Tibial nerve (tissue), 4 donors: ENCODE measurements around the gene KPNA3. TPM values are rescaled to one million over a fixed set of nuclear protein-coding genes. Genes with fewer than 3 reads are reported as not detected.

Experiments used
- DNase-seq, 2 donors: peaks; one replicate each; pipeline ENCODE4 v3.0.0-alpha.2; 2019; ENCODE audit warnings: low spot score in 2 of 2
- H3K27ac ChIP-seq, 4 donors: fragments of 200-600 bp; sonication (generic) in 3 of 4; one replicate each; pipeline ENCODE4 v1.5.1; 2017 to 2019; ENCODE audit warnings: mild to moderate bottlenecking in 1 of 4
- H3K27me3 ChIP-seq, 2 donors: fragments of 200-600 bp; sonication (generic) in 1 of 2; one replicate each; pipeline versions ENCODE4 v1.5.1 to v1.6.0; 2017 to 2019
- H3K36me3 ChIP-seq, 3 donors: fragments of 200-600 bp; sonication (generic); one replicate each; pipeline ENCODE4 v1.5.1; 2018 to 2019
- H3K4me1 ChIP-seq, 4 donors: fragments of 200-600 bp; sonication (generic) in 3 of 4; one replicate each; pipeline ENCODE4 v1.5.1; 2017 to 2019
- H3K4me3 ChIP-seq, 4 donors: fragments of 200-600 bp; sonication (generic) in 3 of 4; one replicate each; pipeline ENCODE4 v1.5.1; 2017 to 2019; ENCODE audit warnings: mild to moderate bottlenecking in 1 of 4, moderate library complexity in 1 of 4
- H3K9me3 ChIP-seq, 4 donors: fragments of 200-600 bp; sonication (generic) in 3 of 4; one replicate each; pipeline ENCODE4 v1.5.1; 2017 to 2019
- EP300 ChIP-seq, 2 donors: sonication (generic); formaldehyde crosslinking; IDR thresholded peaks; one replicate each; pipeline ENCODE4 v1.6.1; 2017; ENCODE audit warnings: antibody characterized with exemption in 2 of 2, mild to moderate bottlenecking in 1 of 2
- POLR2A ChIP-seq, 2 donors: fragments of 450-650 bp; IDR thresholded peaks; one replicate each; pipeline ENCODE4 v1.6.1; 2017; ENCODE audit warnings: antibody characterized with exemption in 2 of 2, mild to moderate bottlenecking in 2 of 2, moderate library complexity in 2 of 2
- WGBS, 2 donors: methylation state at CpG; one replicate each; pipeline ENCODE4 v1.1.5; 2018; 5-methylcytosine and 5-hydroxymethylcytosine counted together
- total RNA-seq, 4 donors: library from RNA; depleted of rRNA; stranded (reverse); fragments of >200 nt; gene quantifications; one replicate each; pipeline ENCODE4 v1.1.0, GENCODE V29; 2016
- TF ChIP-seq, protein P1 (sequence below), 5 experiments: fragments of 200-600 bp in 3 of 5; fragments of 450-650 bp in 2 of 5; sonication (generic) in 3 of 5; IDR thresholded peaks; one replicate each; pipeline ENCODE4 v1.5.1; 2016 to 2019; ENCODE audit warnings: antibody characterized with exemption in 5 of 5, mild to moderate bottlenecking in 3 of 5, moderate library complexity in 2 of 5

The KPNA3 gene
- total RNA-seq, 4 donors from 2014 or later = 19.8 to 29.9 (median 23.2) TPM

DNA sequence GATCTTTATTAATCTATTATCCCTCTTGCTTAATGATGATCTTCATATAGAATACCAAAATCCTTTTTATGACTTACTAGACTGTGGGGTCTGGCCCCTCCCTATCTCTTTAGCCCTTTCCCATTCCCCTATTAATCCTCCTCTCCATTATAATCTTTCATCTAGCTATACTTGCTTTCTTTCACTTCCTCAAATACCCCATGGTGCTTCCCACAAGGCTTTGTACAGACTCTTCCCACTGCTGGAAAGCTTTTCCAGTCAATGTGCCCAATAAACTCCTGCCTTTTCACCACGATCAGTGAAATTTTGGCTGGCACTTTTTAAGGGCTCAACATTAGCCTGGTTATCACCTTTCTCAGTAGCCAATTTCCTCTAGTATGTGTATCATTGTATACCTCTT, 98.0 kb downstream of the KPNA3 start:
- Histone ChIP-seq H3K9me3 (no peaks in the 10 kb centered on the region), H3K27ac (no peak overlapping the region), H3K27me3 (no peaks in the 10 kb centered on the region), H3K4me3 (no peak overlapping the region), H3K36me3 (peaks cover 0 to 20% (median 0%) of the 10 kb centered on the region in 3 donors), H3K4me1 (peaks cover 0 to 10% (median 0%) of the 10 kb centered on the region in 4 donors)
- 68 to 80% methylated on average over 1 of the region's 1 CpG for WGBS, 2 donors
- no peak for DNase-seq
- TF ChIP-seq EP300 (IDR thresholded peaks at IDR 0.05) (no peak), POLR2A (IDR thresholded peaks at IDR 0.05) (no peak)
- TF ChIP-seq, protein P1, sequence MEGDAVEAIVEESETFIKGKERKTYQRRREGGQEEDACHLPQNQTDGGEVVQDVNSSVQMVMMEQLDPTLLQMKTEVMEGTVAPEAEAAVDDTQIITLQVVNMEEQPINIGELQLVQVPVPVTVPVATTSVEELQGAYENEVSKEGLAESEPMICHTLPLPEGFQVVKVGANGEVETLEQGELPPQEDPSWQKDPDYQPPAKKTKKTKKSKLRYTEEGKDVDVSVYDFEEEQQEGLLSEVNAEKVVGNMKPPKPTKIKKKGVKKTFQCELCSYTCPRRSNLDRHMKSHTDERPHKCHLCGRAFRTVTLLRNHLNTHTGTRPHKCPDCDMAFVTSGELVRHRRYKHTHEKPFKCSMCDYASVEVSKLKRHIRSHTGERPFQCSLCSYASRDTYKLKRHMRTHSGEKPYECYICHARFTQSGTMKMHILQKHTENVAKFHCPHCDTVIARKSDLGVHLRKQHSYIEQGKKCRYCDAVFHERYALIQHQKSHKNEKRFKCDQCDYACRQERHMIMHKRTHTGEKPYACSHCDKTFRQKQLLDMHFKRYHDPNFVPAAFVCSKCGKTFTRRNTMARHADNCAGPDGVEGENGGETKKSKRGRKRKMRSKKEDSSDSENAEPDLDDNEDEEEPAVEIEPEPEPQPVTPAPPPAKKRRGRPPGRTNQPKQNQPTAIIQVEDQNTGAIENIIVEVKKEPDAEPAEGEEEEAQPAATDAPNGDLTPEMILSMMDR (IDR thresholded peaks at IDR 0.05) = no peak

DNA sequence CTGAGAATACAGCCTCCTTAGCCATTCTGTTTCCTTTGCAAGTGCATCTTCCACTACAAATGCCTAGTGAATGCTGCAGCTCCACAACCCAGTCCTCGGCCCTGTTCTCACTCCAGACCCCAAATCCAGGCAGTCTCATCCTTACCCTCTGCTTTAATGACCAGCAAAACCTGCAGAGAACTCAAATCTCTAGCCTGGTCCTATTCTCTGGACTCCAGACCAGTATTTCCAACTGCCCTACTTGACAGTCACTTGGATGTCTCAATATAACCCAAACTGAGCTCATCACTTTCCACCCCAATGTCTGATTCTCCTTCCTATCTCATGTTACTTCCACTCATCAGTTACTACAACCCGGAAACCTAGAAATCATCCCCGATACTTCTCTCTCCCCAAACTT, 98.6 kb downstream of the KPNA3 start:
- Histone ChIP-seq H3K36me3 (peaks cover 0 to 20% (median 0%) of the 10 kb centered on the region in 3 donors), H3K4me3 (no peak overlapping the region), H3K4me1 (peaks cover 0 to 13% (median 0%) of the 10 kb centered on the region in 4 donors), H3K27me3 (no peaks in the 10 kb centered on the region), H3K27ac (no peak overlapping the region), H3K9me3 (no peaks in the 10 kb centered on the region)
- TF ChIP-seq, protein P1 (IDR thresholded peaks at IDR 0.05) = no peak
- TF ChIP-seq POLR2A (IDR thresholded peaks at IDR 0.05) (no peak), EP300 (IDR thresholded peaks at IDR 0.05) (no peak)
- DNase-seq = no peak
- WGBS, 2 donors = 83 to 92% methylated on average over 3 of the region's 3 CpGs

DNA sequence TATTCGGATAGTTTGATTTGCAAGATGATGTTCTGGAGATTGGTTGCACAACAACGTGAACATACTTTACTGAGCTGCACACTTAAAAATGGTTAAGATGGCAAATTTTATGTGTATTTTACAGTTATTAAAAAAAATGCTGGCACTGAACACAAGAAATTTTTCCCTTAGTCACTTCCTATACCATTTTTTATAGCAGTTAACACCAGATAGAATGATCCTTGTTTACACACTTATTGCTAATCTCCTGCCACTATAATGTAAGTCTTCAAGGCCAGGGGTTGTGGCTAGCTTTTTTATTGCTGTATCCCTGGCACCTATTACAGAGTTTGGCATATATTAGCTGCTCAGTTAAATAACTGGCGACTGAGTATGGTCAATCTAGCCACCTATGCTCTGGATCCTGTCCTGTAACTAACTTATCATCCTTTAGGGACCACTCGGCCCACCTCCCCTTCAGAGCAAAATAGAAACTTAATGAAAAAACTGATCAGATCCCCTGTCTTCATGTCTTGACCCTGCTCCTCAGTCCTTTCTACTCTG, 99.2 kb downstream of the KPNA3 start:
- no peak for TF ChIP-seq POLR2A (IDR thresholded peaks at IDR 0.05)
- no peak for TF ChIP-seq EP300 (IDR thresholded peaks at IDR 0.05)
- TF ChIP-seq, protein P1 (IDR thresholded peaks at IDR 0.05) = no peak
- peaks cover 0 to 13% (median 0%) of the 10 kb centered on the region in 4 donors for H3K4me1 ChIP-seq
- DNase-seq = no peak
- no peaks in the 10 kb centered on the region for H3K9me3 ChIP-seq
- no peak overlapping the region for H3K4me3 ChIP-seq
- H3K36me3 ChIP-seq = peaks cover 0 to 18% (median 0%) of the 10 kb centered on the region in 3 donors
- WGBS, 2 donors = 82 to 89% methylated on average over 4 of the region's 4 CpGs
- H3K27ac ChIP-seq = no peak overlapping the region
- no peaks in the 10 kb centered on the region for H3K27me3 ChIP-seq

DNA sequence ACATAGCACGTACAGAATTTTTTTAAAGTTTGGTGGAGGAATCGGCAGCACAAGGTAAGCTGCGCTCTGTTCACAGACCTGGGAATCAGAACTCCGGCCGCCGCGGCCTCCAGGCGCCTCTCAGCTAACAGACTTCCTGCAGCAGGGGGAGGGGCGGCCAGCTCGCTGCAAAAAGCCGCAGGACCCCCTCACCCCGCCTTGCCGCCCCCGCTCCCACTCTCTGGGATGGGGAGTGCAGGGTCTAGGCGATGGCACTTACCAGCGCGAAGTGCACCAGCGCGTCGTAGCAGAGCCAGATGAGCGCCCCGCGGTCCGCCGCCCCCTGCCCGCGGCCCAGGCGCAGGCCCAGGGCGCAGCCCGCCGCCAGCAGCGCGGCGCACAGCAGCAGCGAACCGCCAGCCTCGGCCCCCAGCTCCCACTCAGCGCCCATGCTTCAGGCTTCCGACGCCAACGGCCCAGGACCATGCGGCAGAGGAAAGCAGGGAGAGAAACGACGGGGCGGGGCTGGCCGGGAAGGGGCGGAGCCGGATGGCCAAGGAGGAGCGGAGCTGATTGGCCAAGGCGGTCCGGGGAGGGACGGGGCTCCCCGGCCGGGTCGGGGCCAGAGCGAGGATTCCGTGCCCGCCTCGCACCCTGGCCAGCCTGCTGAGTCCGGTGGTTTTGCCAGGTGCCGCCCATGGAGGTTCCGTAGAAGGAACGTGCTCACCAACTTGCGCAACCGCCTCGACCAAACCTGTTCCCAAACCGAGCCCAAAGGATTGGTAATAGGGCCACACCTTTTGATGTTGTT, 101.3 kb downstream of the KPNA3 start, which contains the start of gene EBPL:
Gene EBPL, minus strand, starts transcription at position 492 of the 790 bp plus-strand sequence. Its CDS starts 62 bp downstream, at position 430.
- Histone ChIP-seq H3K36me3 (peaks cover 0 to 24% (median 0%) of the 10 kb centered on the region in 3 donors), H3K4me3 (peak within 1 kb of the TSS; percentile 52 to 84 (median 67)), H3K9me3 (no peaks in the 10 kb centered on the region), H3K27ac (peak within 1 kb of the TSS; percentile 63 to 88 (median 76)), H3K27me3 (no peaks in the 10 kb centered on the region), H3K4me1 (peaks cover 0 to 13% (median 0%) of the 10 kb centered on the region in 4 donors)
- peak in 1 of 2 donors; percentile 91 for TF ChIP-seq EP300 (IDR thresholded peaks at IDR 0.05)
- TF ChIP-seq, protein P1 (IDR thresholded peaks at IDR 0.05) = no peak
- TF ChIP-seq POLR2A (IDR thresholded peaks at IDR 0.05) = peak in 1 of 2 donors; percentile 67
- 1 to 3% methylated on average over 29 to 65 of the region's 67 CpGs for WGBS, 2 donors
- peak; percentile 87 to 94 for DNase-seq
